ENCODE data around the gene SDHA.
"Not testable (repeated sequence)": the region's sequence is repeated elsewhere in the genome, so short reads cannot be mapped to it uniquely, and the experiment has no call there.

Gene SDHA

GRCh38 chr5:222951-223715, 5.0 kb downstream of the SDHA start:
- not testable (repeated sequence) for DNase-seq (ENCODE audit: low read depth)

GRCh38 chr5:223791-224190, 5.7 kb downstream of the SDHA start:
- no peak for DNase-seq (ENCODE audit: low read depth)

GRCh38 chr5:225334-225733, 7.2 kb downstream of the SDHA start:
- DNase-seq (ENCODE audit: low read depth) = no peak

GRCh38 chr5:227375-227774, 9.3 kb downstream of the SDHA start:
- not testable (repeated sequence) for DNase-seq (ENCODE audit: low read depth)

- DNase-seq (ENCODE audit: low read depth) = no peak
These were observed 10.8 kb downstream of the SDHA start for GRCh38 chr5:228886-229285.

GRCh38 chr5:230711-231110, 12.6 kb downstream of the SDHA start:
- no peak for DNase-seq (ENCODE audit: low read depth)

GRCh38 chr5:231661-232060, 13.5 kb downstream of the SDHA start:
- DNase-seq (ENCODE audit: low read depth) = no peak

GRCh38 chr5:233426-233825, 15.3 kb downstream of the SDHA start:
- not testable (repeated sequence) for DNase-seq (ENCODE audit: low read depth)

GRCh38 chr5:234450-234849, 16.3 kb downstream of the SDHA start:
- DNase-seq (ENCODE audit: low read depth) = no peak

GRCh38 chr5:235527-235926, 17.4 kb downstream of the SDHA start:
- DNase-seq (ENCODE audit: low read depth) = not testable (repeated sequence)

GRCh38 chr5:237931-238330, 19.8 kb downstream of the SDHA start:
- not testable (repeated sequence) for DNase-seq (ENCODE audit: low read depth)

- not testable (repeated sequence) for DNase-seq (ENCODE audit: low read depth)
These were observed 22.4 kb downstream of the SDHA start for GRCh38 chr5:240550-240949.

- DNase-seq (ENCODE audit: low read depth) = not testable (repeated sequence)
These were observed 23.0 kb downstream of the SDHA start for GRCh38 chr5:241045-241669.

GRCh38 chr5:243683-244367, 25.7 kb downstream of the SDHA start:
- DNase-seq (ENCODE audit: low read depth) = not testable (repeated sequence)

- not testable (repeated sequence) for DNase-seq (ENCODE audit: low read depth)
These were observed 27.6 kb downstream of the SDHA start for GRCh38 chr5:245717-246116.

- DNase-seq (ENCODE audit: low read depth) = not testable (repeated sequence)
These were observed 32.3 kb downstream of the SDHA start for GRCh38 chr5:250396-250795.

- DNase-seq (ENCODE audit: low read depth) = not testable (repeated sequence)
These were observed 32.9 kb downstream of the SDHA start for GRCh38 chr5:251016-251415.

- not testable (repeated sequence) for DNase-seq (ENCODE audit: low read depth)
These were observed 33.4 kb downstream of the SDHA start for GRCh38 chr5:251538-251937.

- DNase-seq (ENCODE audit: low read depth) = not testable (repeated sequence)
These were observed 33.9 kb downstream of the SDHA start for GRCh38 chr5:251975-252374.

GRCh38 chr5:252546-252945, 34.4 kb downstream of the SDHA start:
- DNase-seq (ENCODE audit: low read depth) = no peak

- not testable (repeated sequence) for DNase-seq (ENCODE audit: low read depth)
These were observed 36.2 kb downstream of the SDHA start for GRCh38 chr5:254322-254721.

GRCh38 chr5:255116-255515, 37.0 kb downstream of the SDHA start:
- not testable (repeated sequence) for DNase-seq (ENCODE audit: low read depth)

GRCh38 chr5:256347-256746, 38.2 kb downstream of the SDHA start:
- DNase-seq (ENCODE audit: low read depth) = not testable (repeated sequence)
